IMR-90 (cell line): Measurements from ENCODE around the gene LRRC3C. TPM values are rescaled to one million over a fixed set of nuclear protein-coding genes. Genes with fewer than 3 reads are reported as not detected.

Experiments
- ATAC-seq: fragments of 200-7000 bp; cut with Tn5 transposase; 2 replicates; pipeline ENCODE4 v1.9.1; 2020; ENCODE audit warnings: low read depth, mild to moderate bottlenecking, moderate library complexity
- BruUV-seq: library from RNA; stranded (reverse); fragments of 400-500 nt; replicated peaks from 2 replicates; lab custom pipeline; 2021; lab: Mats Ljungman, UMichigan
- CTCF ChIA-PET: fragments of 300-600 bp; formaldehyde crosslinking; extraction: SDS; loops from one replicate; lab custom pipeline; 2021; ENCODE audit warnings: antibody characterized with exemption; lab: Yijun Ruan, JAX
- POLR2A ChIA-PET: fragments of 300-600 bp; sonication (Branson Sonifier 250); formaldehyde crosslinking; loops from one replicate; lab custom pipeline; 2022; ENCODE audit warnings: antibody characterized with exemption; ENCODE audit not compliant: unreplicated experiment; lab: Charles Lee
- DNase-seq: peaks from one replicate; pipeline ENCODE4 v3.0.0; 2013
- H2AFZ ChIP-seq: replicated peaks from 2 replicates; pipeline ENCODE3; 2013; ENCODE audit warnings: low read length, mild to moderate bottlenecking; ENCODE audit not compliant: poor library complexity
- H2AK5ac ChIP-seq: 2 replicates; pipeline ENCODE4 v1.6.1; 2013; ENCODE audit warnings: low read depth, low read length, inconsistent platforms
- H2AK9ac ChIP-seq: replicated peaks from 2 replicates; pipeline ENCODE3; 2013; ENCODE audit warnings: mild to moderate bottlenecking, low read depth, low read length, moderate library complexity; ENCODE audit not compliant: poor library complexity
- H2BK120ac ChIP-seq: 2 replicates; pipeline ENCODE4 v1.6.1; 2013; ENCODE audit warnings: low read depth, low read length, inconsistent platforms
- H2BK15ac ChIP-seq: 3 replicates; pipeline ENCODE4 v1.6.1; 2013; ENCODE audit warnings: low read depth, low read length, inconsistent platforms
- H2BK20ac ChIP-seq: 2 replicates; pipeline ENCODE4 v1.6.1; 2013; ENCODE audit warnings: low read depth, mild to moderate bottlenecking, inconsistent platforms, low read length, moderate library complexity
- H2BK5ac ChIP-seq: 2 replicates; pipeline ENCODE4 v1.6.1; 2013; ENCODE audit warnings: mild to moderate bottlenecking, low read depth, low read length, inconsistent platforms; ENCODE audit not compliant: poor library complexity, severe bottlenecking
- H3K14ac ChIP-seq: replicated peaks from 2 replicates; pipeline ENCODE4 v1.6.1; 2013; ENCODE audit warnings: low read depth, low read length, inconsistent platforms
- H3K18ac ChIP-seq: 2 replicates; pipeline ENCODE4 v1.6.1; 2013; ENCODE audit warnings: low read depth, low read length, control low read depth
- H3K23ac ChIP-seq: 2 replicates; pipeline ENCODE4 v1.6.1; 2013; ENCODE audit warnings: low read depth, low read length, inconsistent platforms
- H3K27ac ChIP-seq: 2 replicates; pipeline ENCODE4 v1.5.1; 2013; ENCODE audit warnings: mild to moderate bottlenecking, control low read depth, low read length; ENCODE audit not compliant: insufficient read depth
- H3K27me3 ChIP-seq: 2 replicates; pipeline ENCODE4 v1.6.1; 2013; ENCODE audit warnings: low read length; ENCODE audit not compliant: control insufficient read depth, insufficient read depth
- H3K36me3 ChIP-seq: 2 replicates; pipeline ENCODE4 v1.6.1; 2013; ENCODE audit warnings: low read length, mixed read lengths; ENCODE audit not compliant: control insufficient read depth, insufficient read depth
- H3K4ac ChIP-seq: 2 replicates; pipeline ENCODE4 v1.6.1; 2013; ENCODE audit warnings: low read depth, low read length, inconsistent platforms
- H3K4me1 ChIP-seq: 2 replicates; pipeline ENCODE4 v1.6.1; 2013; ENCODE audit warnings: low read length, mixed read lengths; ENCODE audit not compliant: control insufficient read depth, insufficient read depth
- H3K4me2 ChIP-seq: 2 replicates; pipeline ENCODE4 v1.6.1; 2013; ENCODE audit warnings: low read depth, mild to moderate bottlenecking, control low read depth, low read length, moderate library complexity
- H3K4me3 ChIP-seq: 2 replicates; pipeline ENCODE4 v1.5.1; 2013; ENCODE audit warnings: low read depth, mild to moderate bottlenecking, control low read depth, low read length, moderate library complexity; ENCODE audit not compliant: insufficient read depth
- H3K56ac ChIP-seq: 2 replicates; pipeline ENCODE4 v1.6.1; 2013; ENCODE audit warnings: low read length, inconsistent platforms; ENCODE audit not compliant: insufficient read depth; ENCODE audit errors: extremely low read depth
- H3K79me1 ChIP-seq, 2 experiments: 2 replicates each; pipeline ENCODE4 v1.6.1; 2013; ENCODE audit warnings: low read length in 2 of 2, inconsistent platforms in 1 of 2, low read depth in 1 of 2
- H3K9ac ChIP-seq: 2 replicates; pipeline ENCODE4 v1.6.1; 2013; ENCODE audit warnings: low read depth, low read length, control low read depth
- H3K9me1 ChIP-seq: 2 replicates; pipeline ENCODE4 v1.6.1; 2013; ENCODE audit warnings: low read length, inconsistent platforms; ENCODE audit not compliant: insufficient read depth
- H3K9me3 ChIP-seq: 2 replicates; pipeline ENCODE4 v1.6.1; 2013; ENCODE audit warnings: low read length; ENCODE audit not compliant: control insufficient read depth, insufficient read depth
- H4K20me1 ChIP-seq: 2 replicates; pipeline ENCODE4 v1.6.1; 2013; ENCODE audit warnings: low read length, inconsistent platforms; ENCODE audit not compliant: insufficient read depth
- H4K5ac ChIP-seq: 2 replicates; pipeline ENCODE4 v1.6.1; 2013; ENCODE audit warnings: mild to moderate bottlenecking, low read depth, low read length, control low read depth
- H4K8ac ChIP-seq, 2 experiments: 2 replicates each; pipeline ENCODE4 v1.6.1; 2013; ENCODE audit warnings: low read depth in 2 of 2, low read length in 2 of 2, control low read depth in 1 of 2, inconsistent platforms in 1 of 2
- H4K91ac ChIP-seq: 2 replicates; pipeline ENCODE4 v1.6.1; 2013; ENCODE audit warnings: low read depth, low read length, inconsistent platforms; ENCODE audit not compliant: insufficient read depth
- FOS ChIP-seq: fragments of 150-350 bp; IDR thresholded peaks from 2 replicates; pipeline ENCODE4 v1.6.1; 2016; ENCODE audit warnings: low read depth, low read length
- WGBS, 2 experiments: methylation state at CpG; one replicate each; pipeline versions ENCODE4 v1.1.5 to v1.1.7; 2013; ENCODE audit warnings: missing lambda C conversion rate in 2 of 2; ENCODE audit not compliant: insufficient read length in 1 of 2; ENCODE audit errors: extremely low coverage in 2 of 2; 5-methylcytosine and 5-hydroxymethylcytosine counted together
- dilution Hi-C: fragments of 300-500 bp; cut with HindIII; formaldehyde crosslinking; loops from one replicate; pipeline ENCODE4 v1.14.3; 2018; ENCODE audit warnings: low sequenced_read_pairs; ENCODE audit not compliant: unreplicated experiment
- in situ Hi-C: fragments of 300-500 bp; cut with MboI; formaldehyde crosslinking; loops from 3 replicates; pipeline ENCODE4 v1.14.3; 2019; ENCODE audit warnings: low sequenced_read_pairs, inconsistent platforms, mixed read lengths
- intact Hi-C: fragments of 100-400 bp; cut with micrococcal nuclease; formaldehyde crosslinking; loops from 2 replicates; pipeline ENCODE4 v1.10.0; 2022
- polyA plus RNA-seq, 3 experiments: library from polyadenylated mRNA; depleted of rRNA; stranded (reverse); fragments of >200 nt; gene quantifications; 2 replicates each; pipeline ENCODE4 v1.2.3, GENCODE V29; 2012; ENCODE audit warnings: low replicate concordance in 1 of 3
- total RNA-seq: library from RNA; depleted of rRNA; stranded (reverse); fragments of >200 nt; gene quantifications from 2 replicates; pipeline ENCODE4 v1.2.3, GENCODE V29; 2012

LRRC3C gene
- total and polyA plus RNA-seq, 2 of the 4 experiments (the other 2 are of a cell fraction), result not detected

GRCh38 chr17:39966771-39967170 lies 39.2 kb downstream of the LRRC3C start:
- H3K27ac ChIP-seq, result no peak overlapping the region
- POLR2A ChIA-PET, result no interaction called here
- H3K4me1 ChIP-seq, result no peaks in the 10 kb centered on the region
- H3K14ac ChIP-seq, result no peak overlapping the region
- dilution Hi-C loops (no loop called here), intact Hi-C loops (no loop called here), in situ Hi-C loops (no loop called here)
- H3K36me3 ChIP-seq, result no peaks in the 10 kb centered on the region
- no peak overlapping the region for H2AK9ac ChIP-seq
- H2AFZ ChIP-seq, result no peak overlapping the region
- H4K5ac ChIP-seq, result no peak overlapping the region
- no peak overlapping the region for H3K4me3 ChIP-seq
- H3K9ac ChIP-seq, result no peak overlapping the region
- H2BK5ac ChIP-seq, result no peak overlapping the region
- H3K4ac ChIP-seq, result no peak overlapping the region
- no peak overlapping the region for H2BK20ac ChIP-seq
- H2AK5ac ChIP-seq, result no peak overlapping the region
- CTCF ChIA-PET, result no interaction called here
- H4K91ac ChIP-seq, result no peak overlapping the region
- H3K18ac ChIP-seq, result no peak overlapping the region
- H3K9me1 ChIP-seq, result no peaks in the 10 kb centered on the region
- H4K20me1 ChIP-seq, result no peaks in the 10 kb centered on the region
- H3K79me1 ChIP-seq, result no peaks in the 10 kb centered on the region
- no peak overlapping the region for H2BK120ac ChIP-seq
- DNase-seq (no peak), ATAC-seq (no peak)
- no peak for TF ChIP-seq FOS
- H4K8ac ChIP-seq, result no peak overlapping the region
- no peak overlapping the region for H3K56ac ChIP-seq
- no TSS peak for BruUV-seq
- no peak overlapping the region for H3K4me2 ChIP-seq
- peaks cover 61% of the 10 kb centered on the region for H3K27me3 ChIP-seq
- H3K9me3 ChIP-seq, result no peaks in the 10 kb centered on the region
- no peak overlapping the region for H3K23ac ChIP-seq
- H2BK15ac ChIP-seq, result no peak overlapping the region
- no CpG with 5 or more reads among the region's 6 CpGs for WGBS, 2 experiments
